Mesodermal cell (in vitro differentiated cells): ENCODE results near the gene NET1.
"Not testable (repeated sequence)": the region's sequence is repeated elsewhere in the genome, so short reads cannot be mapped to it uniquely, and the experiment has no call there.

Source experiments
- H3K27ac ChIP-seq: 2 replicates; pipeline ENCODE4 v1.7.0; 2013; ENCODE audit warnings: mild to moderate bottlenecking, low read depth, low read length, moderate library complexity; ENCODE audit not compliant: severe bottlenecking
- H3K36me3 ChIP-seq: 2 replicates; pipeline ENCODE4 v1.7.1; 2013; ENCODE audit warnings: mild to moderate bottlenecking, low read length, moderate library complexity; ENCODE audit not compliant: control insufficient read depth, insufficient read depth
- H3K4me1 ChIP-seq: one replicate; pipeline ENCODE4 v1.7.1; 2013; ENCODE audit warnings: mild to moderate bottlenecking, low read length; ENCODE audit not compliant: insufficient read depth, control insufficient read depth, poor library complexity, severe bottlenecking
- H3K4me3 ChIP-seq: 2 replicates; pipeline ENCODE4 v1.7.0; 2013; ENCODE audit warnings: low read length, control low read depth, mild to moderate bottlenecking; ENCODE audit not compliant: insufficient read depth, poor library complexity, severe bottlenecking; ENCODE audit errors: extremely low read depth
- H3K9me3 ChIP-seq: 2 replicates; pipeline ENCODE4 v1.7.1; 2013; ENCODE audit warnings: mild to moderate bottlenecking, low read length, moderate library complexity; ENCODE audit not compliant: control insufficient read depth
- WGBS, 2 experiments: methylation state at CpG; one replicate each; pipeline ENCODE4 v1.1.5; 2013; ENCODE audit warnings: missing lambda C conversion rate in 2 of 2; ENCODE audit not compliant: insufficient coverage in 2 of 2; 5-methylcytosine and 5-hydroxymethylcytosine counted together

The NET1 gene

GRCh38 chr10:5466451-5467206 is 54.3 kb downstream of the NET1 start:
- Histone ChIP-seq H3K27ac (peak overlapping the region; percentile 83), H3K9me3 (no peaks in the 10 kb centered on the region), H3K4me1 (peaks cover 17% of the 10 kb centered on the region), H3K36me3 (peaks cover 2% of the 10 kb centered on the region), H3K4me3 (no peak overlapping the region)
- WGBS, 2 experiments: 52 to 67% methylated on average over 9 to 10 of the region's 18 CpGs

DNA sequence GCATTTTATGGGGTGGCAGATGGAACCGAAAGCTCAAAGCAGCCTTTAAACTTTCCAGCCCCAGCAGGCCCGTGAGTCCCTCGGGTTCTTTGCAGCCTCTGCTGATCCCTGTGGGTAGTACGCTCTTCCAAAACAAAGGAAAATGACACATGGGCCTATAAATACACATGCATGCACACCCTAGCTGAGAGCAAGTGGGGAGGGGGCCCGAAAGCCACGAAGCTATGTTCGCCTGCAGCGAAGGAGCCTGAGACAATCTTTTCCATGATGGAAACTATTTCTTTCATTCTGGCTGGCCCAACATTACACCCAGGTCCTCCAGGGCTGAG is 54.8 kb downstream of the NET1 start:
- H3K36me3 ChIP-seq: no peaks in the 10 kb centered on the region
- H3K4me1 ChIP-seq: peaks cover 15% of the 10 kb centered on the region
- H3K27ac ChIP-seq: peak overlapping the region; percentile 83
- 70 to 86% methylated on average over 7 of the region's 8 CpGs for WGBS, 2 experiments
- H3K4me3 ChIP-seq: no peak overlapping the region
- no peaks in the 10 kb centered on the region for H3K9me3 ChIP-seq

DNA sequence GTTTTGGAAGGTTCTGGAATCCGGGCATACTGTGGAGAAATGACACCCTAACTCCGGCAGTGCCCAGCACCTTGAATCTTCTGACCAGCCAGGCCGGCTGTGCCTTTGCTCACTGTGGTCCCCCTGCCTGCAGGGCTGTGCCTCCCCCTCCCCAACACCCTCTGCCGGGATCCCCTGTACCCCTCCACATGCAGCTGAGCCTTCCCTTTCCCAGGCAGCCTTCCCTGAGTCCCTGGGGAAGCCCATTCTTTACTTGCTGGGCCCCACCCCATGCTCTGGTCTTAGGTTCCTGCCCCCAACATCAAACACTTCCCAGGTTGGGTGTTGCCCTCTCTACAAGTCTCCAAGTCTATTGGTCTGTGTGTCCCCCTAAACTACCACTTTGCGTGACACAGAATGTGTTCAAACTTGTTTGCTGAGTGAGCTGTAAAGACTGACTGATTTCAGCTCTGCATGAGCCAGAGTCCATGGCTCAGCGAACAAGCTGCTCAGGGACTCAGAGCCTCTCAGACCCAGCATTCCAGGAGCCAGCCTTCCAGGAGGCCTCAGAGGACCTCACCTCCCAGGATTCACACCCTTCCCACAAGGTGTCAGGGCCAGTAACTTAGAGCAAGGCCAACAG is 55.4 kb downstream of the NET1 start:
- H3K27ac ChIP-seq: no peak overlapping the region
- H3K4me3 ChIP-seq: no peak overlapping the region
- 88 to 95% methylated on average over 5 to 6 of the region's 6 CpGs for WGBS, 2 experiments
- no peaks in the 10 kb centered on the region for H3K36me3 ChIP-seq
- no peaks in the 10 kb centered on the region for H3K9me3 ChIP-seq
- H3K4me1 ChIP-seq: peaks cover 15% of the 10 kb centered on the region

GRCh38 chr10:5468262-5469106 is 56.1 kb downstream of the NET1 start:
- H3K27ac ChIP-seq: no peak overlapping the region
- 93 to 99% methylated on average over 6 to 8 of the region's 8 CpGs for WGBS, 2 experiments
- no peaks in the 10 kb centered on the region for H3K36me3 ChIP-seq
- H3K4me1 ChIP-seq: peaks cover 15% of the 10 kb centered on the region
- no peak overlapping the region for H3K4me3 ChIP-seq
- no peaks in the 10 kb centered on the region for H3K9me3 ChIP-seq

- WGBS, 2 experiments: 89 to 92% methylated on average over 11 to 13 of the region's 15 CpGs
- no peaks in the 10 kb centered on the region for H3K9me3 ChIP-seq
- H3K4me3 ChIP-seq: no peak overlapping the region
- H3K4me1 ChIP-seq: peaks cover 15% of the 10 kb centered on the region
- H3K36me3 ChIP-seq: no peaks in the 10 kb centered on the region
- H3K27ac ChIP-seq: no peak overlapping the region
These were observed 57.1 kb downstream of the NET1 start for GRCh38 chr10:5469353-5470061.

DNA sequence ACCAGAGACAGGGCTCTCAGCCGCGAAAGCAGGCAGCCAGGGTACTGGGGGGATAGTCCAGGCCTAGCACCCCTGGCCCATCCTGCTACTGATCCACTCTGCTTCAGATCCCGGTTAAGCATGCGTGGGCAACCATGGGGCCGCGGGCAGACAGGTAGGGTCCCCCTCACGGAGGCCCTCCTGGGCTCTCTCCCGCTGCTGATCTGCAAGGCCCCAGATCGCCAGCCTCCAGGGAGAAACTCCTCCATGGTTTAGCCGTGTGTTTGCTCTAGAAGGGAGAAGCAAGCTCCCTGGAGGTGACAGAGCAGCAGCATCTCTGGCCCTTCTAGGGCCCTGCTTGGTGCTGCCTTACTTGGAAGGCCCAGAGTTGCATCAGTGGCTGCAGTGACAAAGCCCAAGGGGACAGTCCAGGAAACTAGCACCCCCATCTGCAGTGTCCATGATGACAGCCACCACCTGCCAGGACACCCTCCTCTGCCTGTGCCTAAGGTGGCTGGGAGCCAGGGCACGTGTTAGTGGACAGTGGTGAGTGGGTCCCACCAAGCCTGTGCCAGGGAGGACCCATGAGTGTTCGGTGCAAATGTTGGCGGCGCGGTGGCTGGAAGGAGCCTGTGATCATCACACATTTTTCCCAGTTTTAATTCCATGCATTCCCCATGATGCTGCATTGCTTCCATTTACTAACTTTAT is 57.9 kb downstream of the NET1 start:
- Histone ChIP-seq H3K36me3 (no peaks in the 10 kb centered on the region), H3K9me3 (no peaks in the 10 kb centered on the region), H3K27ac (no peak overlapping the region), H3K4me1 (peaks cover 15% of the 10 kb centered on the region), H3K4me3 (no peak overlapping the region)
- 94 to 97% methylated on average over 14 to 15 of the region's 15 CpGs for WGBS, 2 experiments

- H3K9me3 ChIP-seq, H3K4me1 ChIP-seq, H3K4me3 ChIP-seq, H3K36me3 ChIP-seq, H3K27ac ChIP-seq: not testable (repeated sequence)
- WGBS, 2 experiments: 76 to 88% methylated on average over 1 to 3 of the region's 4 CpGs
These were observed 62.3 kb downstream of the NET1 start for GRCh38 chr10:5474642-5475041.

DNA sequence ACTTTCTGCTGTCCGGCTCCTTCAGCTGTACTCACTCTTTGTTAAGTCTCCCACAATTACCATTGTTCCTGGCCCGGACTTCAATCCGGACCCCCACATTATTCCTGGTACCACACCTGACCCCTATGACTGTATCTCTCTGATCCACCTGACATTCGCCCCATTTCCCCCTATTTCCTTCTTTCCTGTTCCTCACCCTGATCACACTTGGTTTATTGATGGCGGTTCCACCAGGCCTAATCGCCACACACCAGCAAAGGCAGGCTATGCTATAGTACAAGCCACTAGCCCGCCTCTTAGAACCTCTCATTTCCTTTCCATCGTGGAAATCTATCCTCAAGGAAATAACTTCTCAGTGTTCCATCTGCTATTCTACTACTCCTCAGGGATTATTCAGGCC is 62.7 kb downstream of the NET1 start:
- H3K9me3 ChIP-seq, H3K27ac ChIP-seq, H3K4me1 ChIP-seq, H3K4me3 ChIP-seq, H3K36me3 ChIP-seq: not testable (repeated sequence)
- 88 to 100% methylated on average over 3 to 4 of the region's 8 CpGs for WGBS, 2 experiments

- 73 to 80% methylated on average over 6 to 10 of the region's 12 CpGs for WGBS, 2 experiments
- H3K9me3 ChIP-seq, H3K4me3 ChIP-seq, H3K27ac ChIP-seq, H3K4me1 ChIP-seq, H3K36me3 ChIP-seq: not testable (repeated sequence)
These were observed 63.8 kb downstream of the NET1 start for GRCh38 chr10:5475974-5476807.
